Measurements from ENCODE around the gene FPR1.
A peak's percentile ranks its signal among the peaks of the same experiment; 100 is the strongest.
"Not testable (repeated sequence)": the region's sequence is repeated elsewhere in the genome, so short reads cannot be mapped to it uniquely, and the experiment has no call there.

The FPR1 gene

GRCh38 chr19:51779181-51779580 lies 27.5 kb upstream of the FPR1 start:
- DNase-seq (ENCODE audit: low spot score): no peak

GRCh38 chr19:51777570-51778462 lies 26.1 kb upstream of the FPR1 start:
- peak; percentile 38 for DNase-seq (ENCODE audit: low spot score)

GRCh38 chr19:51776561-51776960 lies 24.9 kb upstream of the FPR1 start:
- not testable (repeated sequence) for DNase-seq (ENCODE audit: low spot score)

GRCh38 chr19:51772977-51773376 lies 21.3 kb upstream of the FPR1 start:
- DNase-seq (ENCODE audit: low spot score): no peak

- DNase-seq (ENCODE audit: low spot score): no peak
Measured at GRCh38 chr19:51771376-51772130, 19.9 kb upstream of the FPR1 start.

- no peak for DNase-seq (ENCODE audit: low spot score)
Measured at GRCh38 chr19:51766461-51766860, 14.8 kb upstream of the FPR1 start.

GRCh38 chr19:51765086-51765485 lies 13.4 kb upstream of the FPR1 start:
- no peak for DNase-seq (ENCODE audit: low spot score)

GRCh38 chr19:51761696-51762095 lies 10.0 kb upstream of the FPR1 start:
- DNase-seq (ENCODE audit: low spot score): no peak

GRCh38 chr19:51760697-51761356 lies 9.1 kb upstream of the FPR1 start, which contains the start of gene FPR2:
Gene FPR2 (plus strand): TSS chr19:51761180. CDS start chr19:51768659, 7,479 bp downstream.
- no peak for DNase-seq (ENCODE audit: low spot score)

GRCh38 chr19:51755571-51755970 lies 3.9 kb upstream of the FPR1 start:
- no peak for DNase-seq (ENCODE audit: low spot score)

GRCh38 chr19:51754770-51755169 lies 3.1 kb upstream of the FPR1 start:
- no peak for DNase-seq (ENCODE audit: low spot score)

- DNase-seq (ENCODE audit: low spot score): no peak
Measured at GRCh38 chr19:51754109-51754508, 2.4 kb upstream of the FPR1 start.

- no peak for DNase-seq (ENCODE audit: low spot score)
Measured at GRCh38 chr19:51750400-51751094, 1.1 kb downstream of the FPR1 start.

GRCh38 chr19:51749979-51750378 lies 1.7 kb downstream of the FPR1 start:
- no peak for DNase-seq (ENCODE audit: low spot score)

- no peak for DNase-seq (ENCODE audit: low spot score)
Measured at GRCh38 chr19:51746731-51747130, 4.9 kb downstream of the FPR1 start.

- DNase-seq (ENCODE audit: low spot score): no peak
Measured at GRCh38 chr19:51743405-51743804, 8.3 kb downstream of the FPR1 start.

- DNase-seq (ENCODE audit: low spot score): no peak
Measured at GRCh38 chr19:51742789-51743188, 8.9 kb downstream of the FPR1 start.

- no peak for DNase-seq (ENCODE audit: low spot score)
Measured at GRCh38 chr19:51740356-51740755, 11.3 kb downstream of the FPR1 start.

GRCh38 chr19:51739466-51740213 lies 12.0 kb downstream of the FPR1 start:
- no peak for DNase-seq (ENCODE audit: low spot score)

GRCh38 chr19:51738523-51738922 lies 13.2 kb downstream of the FPR1 start:
- not testable (repeated sequence) for DNase-seq (ENCODE audit: low spot score)

GRCh38 chr19:51737924-51738323 lies 13.8 kb downstream of the FPR1 start:
- DNase-seq (ENCODE audit: low spot score): no peak

Measured in hematopoietic multipotent progenitor cell treated with erythropoietin and hydrocortisone succinate and interleukin-3 and kit ligand, for 17 days (in vitro differentiated cells).